Measurements from ENCODE around the gene PRDM1. TPM values are rescaled to one million over a fixed set of nuclear protein-coding genes. Genes with fewer than 3 reads are reported as not detected.

PRDM1 gene
- total and polyA plus RNA-seq, 2 of the 13 experiments (the other 11 are each of a cell fraction or from before 2014, with no cell fraction given), result 0.13 TPM; not detected in 1

DNA sequence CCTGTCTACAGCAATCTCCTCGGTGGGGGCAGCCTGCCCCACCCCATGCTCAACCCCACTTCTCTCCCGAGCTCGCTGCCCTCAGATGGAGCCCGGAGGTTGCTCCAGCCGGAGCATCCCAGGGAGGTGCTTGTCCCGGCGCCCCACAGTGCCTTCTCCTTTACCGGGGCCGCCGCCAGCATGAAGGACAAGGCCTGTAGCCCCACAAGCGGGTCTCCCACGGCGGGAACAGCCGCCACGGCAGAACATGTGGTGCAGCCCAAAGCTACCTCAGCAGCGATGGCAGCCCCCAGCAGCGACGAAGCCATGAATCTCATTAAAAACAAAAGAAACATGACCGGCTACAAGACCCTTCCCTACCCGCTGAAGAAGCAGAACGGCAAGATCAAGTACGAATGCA is 19.4 kb downstream of the PRDM1 start:
- Histone ChIP-seq H3K4me3 (replicated peaks in 1 of 3; ENCODE audit: insufficient read depth in 1 of 3, low read depth in 2 of 3, low read length in 3 of 3) (no peak overlapping the region), H3K4me2 (ENCODE audit: low read depth, low read length) (no peak overlapping the region), H3K79me2 (ENCODE audit: insufficient read depth, low read length) (no peaks in the 10 kb centered on the region), H2AFZ (ENCODE audit: low read length) (no peak overlapping the region), H3K27me3 (ENCODE audit: control insufficient read depth in 1 of 2, insufficient read depth in 2 of 2, low read length in 2 of 2) (peaks cover 0 to 44% of the 10 kb centered on the region in 2 experiments; a peak in 3 of 5 replicates), H3K9me3 (ENCODE audit: low read length) (no peaks in the 10 kb centered on the region), H3K4me1 (ENCODE audit: insufficient read depth, low read length) (no peaks in the 10 kb centered on the region), H4K20me1 (ENCODE audit: insufficient read depth, low read length) (no peaks in the 10 kb centered on the region), H3K9ac (ENCODE audit: insufficient read depth, low read depth, low read length) (no peak overlapping the region), H3K36me3 (replicated peaks in 1 of 2; ENCODE audit: control insufficient read depth in 1 of 2, insufficient read depth in 2 of 2, low read length in 2 of 2) (no peaks in the 10 kb centered on the region), H3K27ac (ENCODE audit: extremely low read length, insufficient read depth, low read length) (no peak overlapping the region)
- ChIA-PET CTCF (ENCODE audit: low intra/inter-chr PET ratio, low total read pairs) (no interaction called here), POLR2A (no interaction called here)
- WGBS (ENCODE audit: low lambda C conversion rate), result 62% methylated on average over 19 of the region's 22 CpGs
- BruUV-seq (replicated peaks), result no TSS peak
- in situ Hi-C loops (cut with HindIII; ENCODE audit: extremely low pct_ligation_motif_present, low pct_unique_long_range_greater_than_20kb) (no loop called here), intact Hi-C loops (cut with micrococcal nuclease; ENCODE audit: unreplicated experiment) (no loop called here)
- no peak for FAIRE-seq
- TF ChIP-seq, protein P1, sequence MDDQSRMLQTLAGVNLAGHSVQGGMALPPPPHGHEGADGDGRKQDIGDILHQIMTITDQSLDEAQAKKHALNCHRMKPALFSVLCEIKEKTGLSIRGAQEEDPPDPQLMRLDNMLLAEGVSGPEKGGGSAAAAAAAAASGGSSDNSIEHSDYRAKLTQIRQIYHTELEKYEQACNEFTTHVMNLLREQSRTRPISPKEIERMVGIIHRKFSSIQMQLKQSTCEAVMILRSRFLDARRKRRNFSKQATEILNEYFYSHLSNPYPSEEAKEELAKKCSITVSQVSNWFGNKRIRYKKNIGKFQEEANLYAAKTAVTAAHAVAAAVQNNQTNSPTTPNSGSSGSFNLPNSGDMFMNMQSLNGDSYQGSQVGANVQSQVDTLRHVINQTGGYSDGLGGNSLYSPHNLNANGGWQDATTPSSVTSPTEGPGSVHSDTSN (CRISPR knock-in tag; IDR thresholded peaks at IDR 0.05; ENCODE audit: borderline replicate concordance), result no peak
- no peak for TF ChIP-seq ZNF672 (CRISPR knock-in tag; IDR thresholded peaks at IDR 0.05)
- TF ChIP-seq FOXK1 (CRISPR knock-in tag; IDR thresholded peaks at IDR 0.05; ENCODE audit: borderline replicate concordance, low read depth), result no peak
- TF ChIP-seq, protein P2, sequence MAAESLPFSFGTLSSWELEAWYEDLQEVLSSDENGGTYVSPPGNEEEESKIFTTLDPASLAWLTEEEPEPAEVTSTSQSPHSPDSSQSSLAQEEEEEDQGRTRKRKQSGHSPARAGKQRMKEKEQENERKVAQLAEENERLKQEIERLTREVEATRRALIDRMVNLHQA (CRISPR knock-in tag; IDR thresholded peaks at IDR 0.05), result no peak
- TF ChIP-seq NBN (conservative IDR thresholded peaks at IDR 0.05), result no peak
- TF ChIP-seq ZNF441 (CRISPR knock-in tag; IDR thresholded peaks at IDR 0.05; ENCODE audit: borderline replicate concordance), result no peak
- no peak for DNase-seq (ENCODE audit: low spot score)
- no peak for ATAC-seq

DNA sequence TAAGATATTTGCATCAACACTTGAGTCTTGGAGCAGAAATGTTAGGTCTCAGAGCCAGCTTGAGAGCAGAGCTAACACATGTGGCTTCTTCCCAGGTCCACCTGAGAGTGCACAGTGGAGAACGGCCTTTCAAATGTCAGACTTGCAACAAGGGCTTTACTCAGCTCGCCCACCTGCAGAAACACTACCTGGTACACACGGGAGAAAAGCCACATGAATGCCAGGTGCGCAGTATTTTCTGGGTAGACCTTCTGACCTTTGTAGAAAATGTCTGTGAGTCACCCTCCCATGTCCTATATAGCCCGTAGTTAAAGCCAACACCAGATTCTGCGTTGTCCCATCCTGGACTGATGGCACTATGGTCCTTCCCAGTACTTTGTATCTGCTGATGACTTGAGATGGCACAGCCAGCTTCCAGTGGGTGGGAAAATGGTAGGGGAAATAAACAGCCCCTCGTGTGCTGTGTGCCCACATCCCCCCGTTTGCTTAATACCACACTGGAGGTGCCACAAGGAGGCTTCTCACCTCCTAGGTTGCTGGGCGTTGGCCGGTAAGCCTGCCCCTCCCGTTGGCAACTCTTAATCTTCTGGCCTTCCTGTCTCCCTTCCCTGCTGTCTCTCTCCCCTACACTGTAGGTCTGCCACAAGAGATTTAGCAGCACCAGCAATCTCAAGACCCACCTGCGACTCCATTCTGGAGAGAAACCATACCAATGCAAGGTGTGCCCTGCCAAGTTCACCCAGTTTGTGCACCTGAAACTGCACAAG is 20.3 kb downstream of the PRDM1 start:
- Histone ChIP-seq H3K27me3 (ENCODE audit: control insufficient read depth in 1 of 2, insufficient read depth in 2 of 2, low read length in 2 of 2) (peaks cover 0 to 44% of the 10 kb centered on the region in 2 experiments; a peak in 3 of 5 replicates), H3K27ac (ENCODE audit: extremely low read length, insufficient read depth, low read length) (no peak overlapping the region), H3K4me2 (ENCODE audit: low read depth, low read length) (no peak overlapping the region), H4K20me1 (ENCODE audit: insufficient read depth, low read length) (no peaks in the 10 kb centered on the region), H3K79me2 (ENCODE audit: insufficient read depth, low read length) (no peaks in the 10 kb centered on the region), H3K9ac (ENCODE audit: insufficient read depth, low read depth, low read length) (no peak overlapping the region), H3K9me3 (ENCODE audit: low read length) (no peaks in the 10 kb centered on the region), H3K4me3 (replicated peaks in 1 of 3; ENCODE audit: insufficient read depth in 1 of 3, low read depth in 2 of 3, low read length in 3 of 3) (no peak overlapping the region), H3K4me1 (ENCODE audit: insufficient read depth, low read length) (no peaks in the 10 kb centered on the region), H2AFZ (ENCODE audit: low read length) (no peak overlapping the region), H3K36me3 (replicated peaks in 1 of 2; ENCODE audit: control insufficient read depth in 1 of 2, insufficient read depth in 2 of 2, low read length in 2 of 2) (no peaks in the 10 kb centered on the region)
- ATAC-seq (no peak), FAIRE-seq (no peak), DNase-seq (ENCODE audit: low spot score) (no peak)
- 34% methylated on average over 10 of the region's 12 CpGs for WGBS (ENCODE audit: low lambda C conversion rate)
- intact Hi-C loops (cut with micrococcal nuclease; ENCODE audit: unreplicated experiment), result no loop called here
- POLR2A ChIA-PET, result no interaction called here
- in situ Hi-C loops (cut with HindIII; ENCODE audit: extremely low pct_ligation_motif_present, low pct_unique_long_range_greater_than_20kb), result no loop called here
- CTCF ChIA-PET (ENCODE audit: low intra/inter-chr PET ratio, low total read pairs), result no interaction called here
- TF ChIP-seq, protein P3, sequence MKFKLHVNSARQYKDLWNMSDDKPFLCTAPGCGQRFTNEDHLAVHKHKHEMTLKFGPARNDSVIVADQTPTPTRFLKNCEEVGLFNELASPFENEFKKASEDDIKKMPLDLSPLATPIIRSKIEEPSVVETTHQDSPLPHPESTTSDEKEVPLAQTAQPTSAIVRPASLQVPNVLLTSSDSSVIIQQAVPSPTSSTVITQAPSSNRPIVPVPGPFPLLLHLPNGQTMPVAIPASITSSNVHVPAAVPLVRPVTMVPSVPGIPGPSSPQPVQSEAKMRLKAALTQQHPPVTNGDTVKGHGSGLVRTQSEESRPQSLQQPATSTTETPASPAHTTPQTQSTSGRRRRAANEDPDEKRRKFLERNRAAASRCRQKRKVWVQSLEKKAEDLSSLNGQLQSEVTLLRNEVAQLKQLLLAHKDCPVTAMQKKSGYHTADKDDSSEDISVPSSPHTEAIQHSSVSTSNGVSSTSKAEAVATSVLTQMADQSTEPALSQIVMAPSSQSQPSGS (CRISPR knock-in tag; IDR thresholded peaks at IDR 0.05), result no peak
- no peak for TF ChIP-seq CBX1 (IDR thresholded peaks at IDR 0.05; ENCODE audit: low read depth)
- no peak for TF ChIP-seq MEIS2 (CRISPR knock-in tag; IDR thresholded peaks at IDR 0.05)
- TF ChIP-seq ZFP37 (CRISPR knock-in tag; IDR thresholded peaks at IDR 0.05; ENCODE audit: borderline replicate concordance), result no peak
- BruUV-seq (replicated peaks), result no TSS peak
